Spleen (tissue), 11 donors: ENCODE results near the gene ABTB1. TPM values are rescaled to one million over a fixed set of nuclear protein-coding genes. Genes with fewer than 3 reads are reported as not detected.

Source experiments
- DNase-seq: peaks from one replicate; pipeline ENCODE4 v3.0.0-alpha.2; 2020
- H3K27ac ChIP-seq, 8 donors: fragments of 200-600 bp; sonication (generic) in 7 of 8; 1 replicate in 4 of 8; 2 replicates in 4 of 8; pipeline versions ENCODE4 v1.5.0 to v1.8.0; 2016 to 2021; ENCODE audit warnings: inconsistent platforms in 4 of 8, mild to moderate bottlenecking in 4 of 8, moderate library complexity in 1 of 8
- H3K27me3 ChIP-seq, 7 donors: fragments of 200-600 bp; sonication (generic) in 6 of 7; replicated peaks in 1 of 7; 1 replicate in 4 of 7; 2 replicates in 3 of 7; pipeline versions ENCODE4 v1.5.0 to v1.8.0; 2016 to 2021; ENCODE audit warnings: inconsistent platforms in 3 of 7, mild to moderate bottlenecking in 1 of 7
- H3K36me3 ChIP-seq, 6 donors: fragments of 200-600 bp; sonication (generic) in 5 of 6; 1 replicate in 4 of 6; 2 replicates in 2 of 6; pipeline versions ENCODE4 v1.5.0 to v1.8.0; 2016 to 2021; ENCODE audit warnings: inconsistent platforms in 2 of 6
- H3K4me1 ChIP-seq, 6 donors: fragments of 200-600 bp; sonication (generic) in 5 of 6; 1 replicate in 3 of 6; 2 replicates in 3 of 6; pipeline versions ENCODE4 v1.5.0 to v1.8.0; 2016 to 2021; ENCODE audit warnings: inconsistent platforms in 3 of 6
- H3K4me3 ChIP-seq, 8 donors: fragments of 200-600 bp; sonication (generic) in 7 of 8; 1 replicate in 4 of 8; 2 replicates in 4 of 8; pipeline versions ENCODE4 v1.5.0 to v1.8.0; 2016 to 2021; ENCODE audit warnings: inconsistent platforms in 4 of 8, mild to moderate bottlenecking in 4 of 8, moderate library complexity in 2 of 8
- H3K9me3 ChIP-seq, 8 donors: fragments of 200-600 bp; sonication (generic) in 7 of 8; 1 replicate in 4 of 8; 2 replicates in 4 of 8; pipeline versions ENCODE4 v1.5.0 to v1.8.0; 2016 to 2021; ENCODE audit warnings: inconsistent platforms in 4 of 8
- POLR2A ChIP-seq, 3 donors: fragments of 450-650 bp; IDR thresholded peaks; one replicate each; pipeline ENCODE4 v1.5.1; 2017; ENCODE audit warnings: antibody characterized with exemption in 3 of 3, mild to moderate bottlenecking in 1 of 3
- POLR2AphosphoS5 ChIP-seq, 3 donors: sonication (generic); formaldehyde crosslinking; IDR thresholded peaks; one replicate each; pipeline ENCODE4 v1.5.1; 2017; ENCODE audit warnings: antibody characterized with exemption in 3 of 3
- WGBS, 5 donors: extraction: QIAGEN DNeasy Blood & Tissue Kit in 3 of 5; methylation state at CpG; one replicate each; pipeline versions ENCODE4 v1.1.5 to v1.1.7; 2013 to 2018; 5-methylcytosine and 5-hydroxymethylcytosine counted together
- intact Hi-C: fragments of 100-400 bp; cut with DNase I; formaldehyde crosslinking; loops from one replicate; pipeline ENCODE4 v1.15.0; 2023; ENCODE audit warnings: low total_unique reads
- polyA plus RNA-seq, 3 donors: library from polyadenylated mRNA; stranded (reverse); fragments of 200-250 nt; gene quantifications; one replicate each; pipeline ENCODE4 v1.2.1, GENCODE V29; 2013
- total RNA-seq, 7 donors: library from RNA; depleted of rRNA in 3 of 7; stranded (reverse); fragments of >200 nt in 3 of 7; fragmentation: NEBNext Ultra II Directional in 4 of 7; extraction: Animal tissue kit (Norgen Biotek cat#: 25700) in 4 of 7; gene quantifications; one replicate each; pipeline versions ENCODE4 v1.1.0 to v1.2.1, GENCODE V29; 2016 to 2021
- TF ChIP-seq, protein P1 (sequence below), 11 experiments: fragments of 200-600 bp in 7 of 11; fragments of 450-650 bp in 4 of 11; sonication (generic) in 4 of 11; IDR thresholded peaks in 8 of 11; conservative IDR thresholded peaks in 3 of 11; 1 replicate in 7 of 11; 2 replicates in 4 of 11; pipeline versions ENCODE4 v1.4.0 to v1.8.0; 2016 to 2021; ENCODE audit warnings: antibody characterized with exemption in 11 of 11, inconsistent platforms in 4 of 11, mild to moderate bottlenecking in 1 of 11
- donor health status: healthy with polysubstance abuse.
- donor health status: DM: no; HTN: no; CAD: no; lungs with moderate emphysema.
- donor health status: DM: no; HTN: no; CAD: no.
- donor health status: Bipolar disorder and iron deficiency.
- donor health status: healthy.
- donor health status: DM: no; HTN: no; CAD: no.
- donor health status: DM: yes; HTN: yes; CAD: no.

The ABTB1 gene
- total and polyA plus RNA-seq, 10 donors, result 57.9 to 172 (median 145) TPM

DNA sequence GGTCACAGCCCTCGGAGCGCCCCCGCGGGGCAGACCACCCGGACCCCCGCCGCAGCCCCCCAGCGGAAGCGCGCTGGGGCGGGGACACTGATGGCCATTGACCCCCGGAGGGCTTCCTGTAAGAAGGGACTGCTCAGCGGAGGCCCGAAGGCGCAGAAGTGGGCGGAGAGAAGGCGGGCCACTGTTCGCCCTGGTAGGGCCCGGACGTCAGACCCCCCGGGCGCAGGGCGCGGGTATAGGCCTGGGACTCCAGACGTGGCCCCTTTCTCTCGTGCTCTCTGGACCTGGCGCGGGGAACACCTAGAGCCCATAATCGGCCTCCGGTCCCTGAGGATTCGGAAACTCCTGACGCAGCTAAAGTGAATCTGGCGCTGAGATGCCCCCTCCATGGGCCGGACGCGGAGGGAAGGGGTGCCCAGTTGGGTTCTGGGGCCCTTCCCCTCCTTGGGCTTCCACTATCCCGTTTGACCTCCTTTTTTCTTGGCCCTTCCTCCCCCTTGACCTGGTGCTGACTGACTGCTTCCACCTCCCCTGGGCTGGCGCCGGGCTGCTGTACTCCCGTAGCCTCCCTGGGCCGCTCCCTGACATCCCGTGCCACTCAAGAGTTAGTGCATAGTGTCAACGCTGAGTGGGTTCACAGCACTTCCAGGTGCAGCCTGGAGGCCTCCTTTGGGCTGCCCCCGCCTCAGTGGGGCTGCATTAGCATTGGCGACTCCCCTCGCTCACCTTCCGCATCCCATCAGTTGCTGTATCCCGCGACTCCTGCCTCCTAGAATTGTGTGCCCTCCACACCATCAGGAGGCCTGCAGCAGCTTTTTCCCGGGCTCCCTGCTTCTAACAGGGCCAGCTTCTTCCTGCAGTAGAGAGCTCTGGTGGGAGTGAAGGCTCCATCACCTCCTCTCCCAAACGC lies 694 bp downstream of the ABTB1 start:
- TF ChIP-seq POLR2AphosphoS5 (IDR thresholded peaks at IDR 0.05), result peak in 1 of 3 donors; percentile 5
- TF ChIP-seq, protein P1, sequence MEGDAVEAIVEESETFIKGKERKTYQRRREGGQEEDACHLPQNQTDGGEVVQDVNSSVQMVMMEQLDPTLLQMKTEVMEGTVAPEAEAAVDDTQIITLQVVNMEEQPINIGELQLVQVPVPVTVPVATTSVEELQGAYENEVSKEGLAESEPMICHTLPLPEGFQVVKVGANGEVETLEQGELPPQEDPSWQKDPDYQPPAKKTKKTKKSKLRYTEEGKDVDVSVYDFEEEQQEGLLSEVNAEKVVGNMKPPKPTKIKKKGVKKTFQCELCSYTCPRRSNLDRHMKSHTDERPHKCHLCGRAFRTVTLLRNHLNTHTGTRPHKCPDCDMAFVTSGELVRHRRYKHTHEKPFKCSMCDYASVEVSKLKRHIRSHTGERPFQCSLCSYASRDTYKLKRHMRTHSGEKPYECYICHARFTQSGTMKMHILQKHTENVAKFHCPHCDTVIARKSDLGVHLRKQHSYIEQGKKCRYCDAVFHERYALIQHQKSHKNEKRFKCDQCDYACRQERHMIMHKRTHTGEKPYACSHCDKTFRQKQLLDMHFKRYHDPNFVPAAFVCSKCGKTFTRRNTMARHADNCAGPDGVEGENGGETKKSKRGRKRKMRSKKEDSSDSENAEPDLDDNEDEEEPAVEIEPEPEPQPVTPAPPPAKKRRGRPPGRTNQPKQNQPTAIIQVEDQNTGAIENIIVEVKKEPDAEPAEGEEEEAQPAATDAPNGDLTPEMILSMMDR (IDR thresholded peaks at IDR 0.05 in 8 of 11, conservative IDR thresholded peaks at IDR 0.05 in 3 of 11), result no peak
- intact Hi-C loops, result no loop called here
- Histone ChIP-seq H3K36me3 (peaks cover 0 to 42% (median 22%) of the 10 kb centered on the region in 6 donors), H3K27me3 (no peaks in the 10 kb centered on the region), H3K4me1 (peaks cover 13 to 72% (median 41%) of the 10 kb centered on the region in 6 donors), H3K4me3 (peak overlapping the region; percentile 87 to 98 (median 94)), H3K27ac (peak overlapping the region; percentile 83 to 98 (median 95)), H3K9me3 (no peaks in the 10 kb centered on the region)
- WGBS, 5 donors, result 18 to 32% (median 22%) methylated on average over 36 to 51 of the region's 51 CpGs
- DNase-seq, result peak; percentile 95

DNA sequence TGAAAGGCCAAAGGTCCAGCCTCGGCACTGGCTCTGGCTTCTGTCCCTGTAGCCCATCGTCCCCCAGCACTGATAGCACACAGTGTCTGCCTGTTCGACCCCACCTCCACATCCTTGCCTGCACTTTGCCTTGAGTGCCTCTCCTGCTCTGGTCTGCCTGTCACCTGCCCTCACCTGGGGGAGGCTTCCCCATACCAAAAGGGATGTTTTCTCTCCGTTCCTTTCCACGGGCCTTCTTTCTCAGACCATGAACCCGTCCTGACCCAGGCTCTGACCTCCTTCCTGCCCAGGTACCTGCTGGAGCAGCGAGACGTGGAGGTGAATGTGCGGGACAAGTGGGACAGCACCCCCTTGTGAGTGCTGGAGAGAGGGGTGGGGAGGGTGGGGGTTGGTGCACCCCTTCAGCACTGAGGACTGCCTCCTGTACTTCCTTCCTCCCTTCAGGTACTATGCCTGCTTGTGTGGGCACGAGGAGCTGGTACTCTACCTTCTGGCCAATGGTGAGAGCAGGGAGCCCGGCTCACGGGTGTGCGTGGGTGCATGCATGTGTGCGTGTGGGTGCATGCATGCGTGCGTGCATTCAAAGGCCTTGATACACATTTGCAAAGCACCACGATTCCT lies 1.5 kb downstream of the ABTB1 start:
- 78 to 83% (median 80%) methylated on average over 16 to 17 of the region's 17 CpGs for WGBS, 5 donors
- peaks cover 0 to 50% (median 24%) of the 10 kb centered on the region in 6 donors for H3K36me3 ChIP-seq
- H3K27ac ChIP-seq, result peak overlapping the region in 7 of 8 donors; percentile 90 to 98 (median 95)
- peaks cover 13 to 80% (median 43%) of the 10 kb centered on the region in 6 donors for H3K4me1 ChIP-seq
- no peaks in the 10 kb centered on the region for H3K9me3 ChIP-seq
- H3K27me3 ChIP-seq, result no peaks in the 10 kb centered on the region
- TF ChIP-seq POLR2A (IDR thresholded peaks at IDR 0.05), result no peak
- TF ChIP-seq POLR2AphosphoS5 (IDR thresholded peaks at IDR 0.05), result peak in 1 of 3 donors; percentile 11
- intact Hi-C loops, result no loop called here
- H3K4me3 ChIP-seq, result peak overlapping the region; percentile 87 to 98 (median 94)
- peak; percentile 78 for DNase-seq

DNA sequence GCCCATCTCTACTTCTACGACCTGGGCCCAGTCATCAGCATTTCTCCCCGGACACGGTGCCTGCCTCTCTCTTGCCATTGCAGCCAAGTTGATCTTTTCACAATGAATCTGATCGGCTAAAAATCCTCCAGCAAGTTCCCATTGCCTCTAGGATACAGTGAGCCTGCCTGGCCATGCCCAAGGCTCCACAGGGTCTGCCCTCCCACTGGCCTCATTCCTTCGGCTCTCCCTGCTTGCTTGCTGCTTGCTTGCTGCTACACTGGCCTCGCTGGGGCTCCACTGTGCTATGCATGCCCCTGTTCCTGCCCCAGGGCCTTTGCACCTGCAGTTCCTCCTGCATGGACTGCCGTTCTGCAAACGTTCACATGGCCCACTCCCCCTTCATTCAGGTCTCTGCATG lies 2.0 kb downstream of the ABTB1 start:
- H3K4me1 ChIP-seq, result peaks cover 13 to 86% (median 43%) of the 10 kb centered on the region in 6 donors
- H3K27ac ChIP-seq, result peak overlapping the region in 2 of 8 donors; percentile 96
- intact Hi-C loops, result no loop called here
- DNase-seq, result peak; percentile 79
- H3K4me3 ChIP-seq, result peak overlapping the region in 4 of 8 donors; percentile 87 to 98 (median 96)
- H3K9me3 ChIP-seq, result no peaks in the 10 kb centered on the region
- no peak for TF ChIP-seq POLR2AphosphoS5 (IDR thresholded peaks at IDR 0.05)
- TF ChIP-seq, protein P1 (IDR thresholded peaks at IDR 0.05 in 8 of 11, conservative IDR thresholded peaks at IDR 0.05 in 3 of 11), result no peak
- TF ChIP-seq POLR2A (IDR thresholded peaks at IDR 0.05), result no peak
- H3K36me3 ChIP-seq, result peaks cover 0 to 56% (median 28%) of the 10 kb centered on the region in 6 donors
- H3K27me3 ChIP-seq, result no peaks in the 10 kb centered on the region
- 87 to 94% (median 91%) methylated on average over 8 of the region's 8 CpGs for WGBS, 5 donors

DNA sequence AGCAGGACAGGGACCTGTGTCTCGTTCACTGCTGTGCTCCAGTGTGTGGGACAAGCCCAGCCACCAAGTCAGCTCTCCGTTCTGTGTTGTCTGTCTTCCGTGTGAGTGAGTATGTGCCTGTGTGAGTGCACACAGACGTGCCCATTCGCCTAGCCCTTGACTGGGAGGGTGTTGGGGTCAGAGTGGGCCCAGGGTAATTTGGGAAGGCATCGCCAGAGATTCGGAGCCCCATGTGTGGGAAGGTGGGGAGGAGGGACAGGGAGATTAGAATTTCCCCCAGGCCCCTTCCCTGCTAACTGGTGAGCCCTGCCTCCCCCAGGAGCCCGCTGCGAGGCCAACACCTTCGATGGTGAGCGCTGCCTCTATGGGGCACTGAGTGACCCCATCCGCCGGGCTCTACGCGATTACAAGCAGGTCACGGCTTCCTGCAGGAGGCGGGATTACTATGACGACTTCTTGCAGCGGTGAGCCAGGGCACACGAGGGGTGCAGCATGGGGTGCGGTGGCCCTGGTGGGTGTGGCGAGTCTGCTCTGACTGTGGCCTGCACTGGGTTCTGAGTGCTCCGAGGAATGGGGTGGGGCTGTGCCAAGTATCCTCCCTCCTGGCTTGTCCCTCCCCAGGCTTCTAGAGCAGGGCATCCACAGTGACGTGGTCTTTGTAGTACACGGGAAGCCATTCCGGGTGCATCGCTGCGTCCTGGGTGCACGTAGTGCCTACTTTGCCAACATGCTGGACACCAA lies 3.1 kb downstream of the ABTB1 start:
- Histone ChIP-seq H3K27me3 (no peaks in the 10 kb centered on the region), H3K4me1 (peaks cover 13 to 94% (median 43%) of the 10 kb centered on the region in 6 donors), H3K9me3 (no peaks in the 10 kb centered on the region), H3K27ac (peak overlapping the region in 3 of 8 donors; percentile 81 to 96 (median 82)), H3K4me3 (peak overlapping the region in 1 of 8 donors; percentile 46), H3K36me3 (peaks cover 0 to 66% (median 35%) of the 10 kb centered on the region in 6 donors)
- 91 to 93% (median 92%) methylated on average over 22 to 29 of the region's 29 CpGs for WGBS, 5 donors
- peak in 1 of 3 donors; percentile 47 for TF ChIP-seq POLR2AphosphoS5 (IDR thresholded peaks at IDR 0.05)
- TF ChIP-seq, protein P1 (IDR thresholded peaks at IDR 0.05 in 8 of 11, conservative IDR thresholded peaks at IDR 0.05 in 3 of 11), result no peak
- intact Hi-C loops, result no loop called here
- peak; percentile 78 for DNase-seq
